ENCODE data around the gene PIK3C2A.

PIK3C2A gene

DNA sequence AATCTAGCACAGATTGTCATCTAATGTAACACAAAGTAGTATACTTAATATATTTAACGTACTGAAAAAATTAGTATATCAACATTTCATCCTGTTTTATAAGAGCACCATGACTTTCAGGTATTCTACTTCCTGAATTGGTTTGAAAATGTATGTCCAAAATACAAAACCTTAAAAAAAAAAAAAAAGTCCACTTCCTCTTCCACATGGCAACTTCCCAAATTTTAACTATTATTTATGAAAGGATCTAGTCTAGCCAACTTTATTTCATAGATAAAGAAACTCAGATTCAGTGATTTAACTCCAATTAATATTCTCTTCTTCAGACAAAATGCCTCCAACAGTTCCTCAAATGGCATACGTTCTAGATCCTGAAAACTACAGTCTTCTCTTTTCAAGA, 44.0 kb downstream of the PIK3C2A start:
- in situ Hi-C loops (cut with HindIII; ENCODE audit: low sequenced_read_pairs): no loop called here

- in situ Hi-C loops (cut with HindIII; ENCODE audit: low sequenced_read_pairs): no loop called here
Observed at GRCh38 chr11:17163291-17163690, 44.5 kb downstream of the PIK3C2A start.

DNA sequence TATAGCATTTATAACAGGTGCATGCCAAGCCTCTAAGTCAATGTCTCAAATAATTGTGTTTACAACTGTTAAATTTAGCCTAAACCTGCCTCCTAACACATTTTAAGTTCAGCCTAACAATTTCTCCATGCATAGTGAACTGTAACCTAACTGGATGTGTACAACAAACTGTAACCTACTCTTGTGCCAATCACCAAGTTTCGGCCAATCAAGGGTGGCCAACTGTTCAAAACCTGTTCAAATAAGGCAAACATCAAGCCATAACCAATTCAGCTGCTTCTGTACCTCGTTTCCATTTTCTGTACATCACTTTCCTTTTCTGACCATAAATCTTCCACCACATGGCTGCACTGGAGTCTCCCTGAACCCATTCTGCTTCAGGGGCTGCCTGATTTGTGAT, 45.4 kb downstream of the PIK3C2A start:
- in situ Hi-C loops (cut with HindIII; ENCODE audit: low sequenced_read_pairs): no loop called here

- in situ Hi-C loops (cut with HindIII; ENCODE audit: low sequenced_read_pairs): no loop called here
Observed at GRCh38 chr11:17161515-17161914, 46.3 kb downstream of the PIK3C2A start.

DNA sequence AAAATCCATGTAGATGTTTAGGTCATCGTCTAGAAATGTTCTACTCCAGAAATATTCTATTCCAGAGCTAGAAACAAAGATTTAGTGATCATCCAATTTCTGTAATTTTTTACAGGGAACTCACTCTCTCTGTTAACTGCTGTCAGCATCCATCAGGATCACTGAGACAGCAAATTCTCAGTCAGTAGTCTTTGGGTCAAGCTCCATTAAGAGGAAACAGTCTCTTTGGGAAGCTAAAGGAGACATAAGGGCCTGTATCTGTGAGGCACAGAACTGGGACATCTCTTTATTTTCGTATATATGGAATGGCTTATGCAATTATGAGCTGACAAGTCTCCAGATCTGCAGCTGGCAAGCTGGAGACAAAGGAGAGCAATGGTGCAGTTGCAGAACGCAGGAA, 48.3 kb downstream of the PIK3C2A start:
- in situ Hi-C loops (cut with HindIII; ENCODE audit: low sequenced_read_pairs): no loop called here

Measured in DLD1 (cell line).